Trophoblast cell (in vitro differentiated cells and primary cell): ENCODE results near the gene TFIP11.

Experiments used
- DNase-seq, 2 donors: peaks; one replicate each; pipeline ENCODE4 v3.0.0-alpha.2; 2016
- H2AFZ ChIP-seq: 2 replicates; pipeline ENCODE4 v1.6.1; 2013; ENCODE audit warnings: low read length, moderate library complexity, mild to moderate bottlenecking; ENCODE audit not compliant: insufficient read depth, poor library complexity
- H2AK5ac ChIP-seq: 2 replicates; pipeline ENCODE4 v1.6.1; 2013; ENCODE audit warnings: mild to moderate bottlenecking, low read length
- H2BK120ac ChIP-seq: 2 replicates; pipeline ENCODE4 v1.6.1; 2013; ENCODE audit warnings: low read length, mild to moderate bottlenecking, moderate library complexity; ENCODE audit not compliant: insufficient read depth, poor library complexity
- H2BK12ac ChIP-seq: 2 replicates; pipeline ENCODE4 v1.6.1; 2013; ENCODE audit warnings: mild to moderate bottlenecking, low read length, moderate library complexity
- H2BK5ac ChIP-seq: 2 replicates; pipeline ENCODE4 v1.6.1; 2013; ENCODE audit warnings: low read length, low read depth, moderate library complexity, mild to moderate bottlenecking; ENCODE audit not compliant: poor library complexity
- H3K14ac ChIP-seq: 2 replicates; pipeline ENCODE4 v1.6.1; 2013; ENCODE audit warnings: mild to moderate bottlenecking, low read length
- H3K18ac ChIP-seq: 2 replicates; pipeline ENCODE4 v1.6.1; 2013; ENCODE audit warnings: mild to moderate bottlenecking, low read length
- H3K23ac ChIP-seq: 2 replicates; pipeline ENCODE4 v1.6.1; 2013; ENCODE audit warnings: low read length
- H3K27ac ChIP-seq: 2 replicates; pipeline ENCODE4 v1.5.1; 2013; ENCODE audit warnings: low read depth, mild to moderate bottlenecking, inconsistent platforms, low read length, moderate library complexity
- H3K27me3 ChIP-seq: 2 replicates; pipeline ENCODE4 v1.6.1; 2013; ENCODE audit warnings: inconsistent platforms, mild to moderate bottlenecking, low read length, moderate library complexity; ENCODE audit not compliant: insufficient read depth
- H3K36me3 ChIP-seq, 2 experiments: 1 replicate in 1 of 2; 2 replicates in 1 of 2; pipeline ENCODE4 v1.6.1; 2013; ENCODE audit warnings: low read length in 2 of 2, mild to moderate bottlenecking in 2 of 2, moderate library complexity in 1 of 2; ENCODE audit not compliant: insufficient read depth in 2 of 2, control insufficient read depth in 1 of 2
- H3K4ac ChIP-seq: 2 replicates; pipeline ENCODE4 v1.6.1; 2013; ENCODE audit warnings: low read depth, mild to moderate bottlenecking, low read length, moderate library complexity
- H3K4me1 ChIP-seq, 2 experiments: 1 replicate in 1 of 2; 2 replicates in 1 of 2; pipeline ENCODE4 v1.6.1; 2013; ENCODE audit warnings: low read length in 2 of 2, mild to moderate bottlenecking in 2 of 2, moderate library complexity in 1 of 2; ENCODE audit not compliant: insufficient read depth in 2 of 2, control insufficient read depth in 1 of 2
- H3K4me2 ChIP-seq: 2 replicates; pipeline ENCODE4 v1.6.1; 2013; ENCODE audit warnings: inconsistent platforms, mild to moderate bottlenecking, low read length, moderate library complexity
- H3K4me3 ChIP-seq: 2 replicates; pipeline ENCODE4 v1.5.1; 2013; ENCODE audit warnings: mild to moderate bottlenecking, low read depth, low read length, inconsistent platforms
- H3K79me1 ChIP-seq: one replicate; pipeline ENCODE4 v1.6.1; 2013; ENCODE audit warnings: low read length
- H3K79me2 ChIP-seq: 2 replicates; pipeline ENCODE4 v1.6.1; 2013; ENCODE audit warnings: low read length, mild to moderate bottlenecking; ENCODE audit not compliant: control insufficient read depth, insufficient read depth, poor library complexity
- H3K9ac ChIP-seq: 2 replicates; pipeline ENCODE4 v1.6.1; 2013; ENCODE audit warnings: mild to moderate bottlenecking, low read length
- H3K9me3 ChIP-seq: 2 replicates; pipeline ENCODE4 v1.6.1; 2013; ENCODE audit warnings: low read depth, mild to moderate bottlenecking, control low read depth, inconsistent platforms, low read length; ENCODE audit not compliant: insufficient read depth
- H4K12ac ChIP-seq: 2 replicates; pipeline ENCODE4 v1.6.1; 2013; ENCODE audit warnings: low read depth, mild to moderate bottlenecking, low read length, moderate library complexity
- H4K8ac ChIP-seq: 2 replicates; pipeline ENCODE4 v1.6.1; 2013; ENCODE audit warnings: low read depth, mild to moderate bottlenecking, low read length, moderate library complexity
- H4K91ac ChIP-seq: one replicate; pipeline ENCODE4 v1.6.1; 2013; ENCODE audit warnings: low read depth, mild to moderate bottlenecking, low read length, moderate library complexity
- WGBS: extraction: QIAGEN DNeasy Blood & Tissue Kit; methylation state at CpG from one replicate; pipeline ENCODE4 v1.1.7; 2013; ENCODE audit warnings: missing lambda C conversion rate; ENCODE audit not compliant: insufficient read length, insufficient coverage; ENCODE audit errors: extremely low coverage; 5-methylcytosine and 5-hydroxymethylcytosine counted together

Gene TFIP11

GRCh38 chr22:26446808-26447515 lies 65.3 kb downstream of the TFIP11 start:
- peaks cover 2% of the 10 kb centered on the region for H3K79me2 ChIP-seq
- H4K8ac ChIP-seq, result no peak overlapping the region
- DNase-seq, result no peak
- no peak overlapping the region for H3K18ac ChIP-seq
- WGBS, result no CpG with 5 or more reads among the region's 17 CpGs
- H3K4ac ChIP-seq, result no peak overlapping the region
- H3K14ac ChIP-seq, result no peak overlapping the region
- no peak overlapping the region for H3K27ac ChIP-seq
- H4K91ac ChIP-seq, result no peak overlapping the region
- H2AK5ac ChIP-seq, result no peak overlapping the region
- no peak overlapping the region for H3K4me2 ChIP-seq
- peaks cover 9% of the 10 kb centered on the region for H3K79me1 ChIP-seq
- H2BK120ac ChIP-seq, result no peak overlapping the region
- peaks cover 2% of the 10 kb centered on the region for H3K9me3 ChIP-seq
- no peak overlapping the region for H4K12ac ChIP-seq
- no peak overlapping the region for H3K23ac ChIP-seq
- H3K27me3 ChIP-seq, result no peaks in the 10 kb centered on the region
- no peak overlapping the region for H2AFZ ChIP-seq
- peaks cover 17 to 18% of the 10 kb centered on the region in 2 experiments for H3K36me3 ChIP-seq
- no peak overlapping the region for H2BK5ac ChIP-seq
- H2BK12ac ChIP-seq, result no peak overlapping the region
- H3K9ac ChIP-seq, result no peak overlapping the region
- H3K4me3 ChIP-seq, result no peak overlapping the region
- peaks cover 18 to 24% of the 10 kb centered on the region in 2 experiments for H3K4me1 ChIP-seq

- H2BK120ac ChIP-seq, result peak overlapping the region; percentile 5
- H3K27me3 ChIP-seq, result no peaks in the 10 kb centered on the region
- no peak overlapping the region for H2BK5ac ChIP-seq
- peak overlapping the region; percentile 10 for H2BK12ac ChIP-seq
- H2AFZ ChIP-seq, result no peak overlapping the region
- peak overlapping the region; percentile 16 for H3K14ac ChIP-seq
- H2AK5ac ChIP-seq, result peak overlapping the region; percentile 50
- no peak overlapping the region for H3K9ac ChIP-seq
- no peak for DNase-seq
- H3K79me2 ChIP-seq, result peaks cover 2% of the 10 kb centered on the region
- H3K4me2 ChIP-seq, result no peak overlapping the region
- peak overlapping the region; percentile 52 for H4K91ac ChIP-seq
- peak overlapping the region; percentile 76 for H3K27ac ChIP-seq
- no CpG with 5 or more reads among the region's 15 CpGs for WGBS
- H3K36me3 ChIP-seq, result peaks cover 8 to 14% of the 10 kb centered on the region in 2 experiments
- H3K23ac ChIP-seq, result no peak overlapping the region
- H3K4ac ChIP-seq, result peak overlapping the region; percentile 9
- H3K9me3 ChIP-seq, result peaks cover 2% of the 10 kb centered on the region
- no peak overlapping the region for H3K4me3 ChIP-seq
- peaks cover 18 to 24% of the 10 kb centered on the region in 2 experiments for H3K4me1 ChIP-seq
- H3K18ac ChIP-seq, result peak overlapping the region; percentile 6
- no peak overlapping the region for H4K12ac ChIP-seq
- H3K79me1 ChIP-seq, result peaks cover 9% of the 10 kb centered on the region
- H4K8ac ChIP-seq, result peak overlapping the region; percentile 26
Measured at GRCh38 chr22:26445577-26446275, 66.5 kb downstream of the TFIP11 start.

DNA sequence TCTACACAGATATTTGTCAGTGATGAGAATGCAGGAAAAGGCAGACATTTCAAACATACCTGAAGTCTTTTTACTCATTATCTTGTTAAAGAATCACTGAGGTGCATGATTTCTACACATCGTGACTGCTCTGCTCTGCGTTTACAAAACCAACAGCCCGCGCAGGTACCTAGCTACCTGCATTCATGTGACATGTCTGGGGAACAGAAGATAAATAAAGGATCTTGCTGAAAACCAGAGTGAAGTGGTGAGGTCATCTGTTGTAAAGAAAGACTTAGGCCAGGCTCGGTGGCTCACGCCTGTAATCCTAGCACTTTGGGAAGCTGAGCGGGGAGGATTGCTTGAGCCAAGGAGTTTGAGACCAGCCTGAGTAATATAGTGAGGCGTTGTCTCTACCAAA lies 67.5 kb downstream of the TFIP11 start:
- Histone ChIP-seq H4K8ac (no peak overlapping the region), H3K4me2 (no peak overlapping the region), H3K4me3 (no peak overlapping the region), H3K9ac (no peak overlapping the region), H3K79me2 (peaks cover 2% of the 10 kb centered on the region), H3K36me3 (peaks cover 6 to 11% of the 10 kb centered on the region in 2 experiments), H3K4ac (no peak overlapping the region), H3K9me3 (peaks cover 2% of the 10 kb centered on the region), H2BK5ac (no peak overlapping the region), H4K91ac (peak overlapping the region; percentile 52), H2AFZ (no peak overlapping the region), H3K14ac (peak overlapping the region; percentile 45), H2BK120ac (peak overlapping the region; percentile 5), H2AK5ac (no peak overlapping the region), H3K27ac (peak overlapping the region; percentile 76), H3K79me1 (peaks cover 9% of the 10 kb centered on the region), H3K18ac (no peak overlapping the region), H4K12ac (no peak overlapping the region), H3K27me3 (no peaks in the 10 kb centered on the region), H3K4me1 (peaks cover 18 to 24% of the 10 kb centered on the region in 2 experiments), H2BK12ac (no peak overlapping the region), H3K23ac (no peak overlapping the region)
- no CpG with 5 or more reads among the region's 8 CpGs for WGBS
- DNase-seq, result peak; percentile 90 to 96

- Histone ChIP-seq H3K4me1 (peaks cover 18 to 24% of the 10 kb centered on the region in 2 experiments), H4K12ac (no peak overlapping the region), H2BK5ac (peak overlapping the region; percentile 34), H3K4ac (no peak overlapping the region), H3K27me3 (no peaks in the 10 kb centered on the region), H2BK12ac (peak overlapping the region; percentile 59), H3K4me3 (no peak overlapping the region), H3K4me2 (no peak overlapping the region), H3K23ac (no peak overlapping the region), H3K79me2 (peaks cover 2% of the 10 kb centered on the region), H3K14ac (peak overlapping the region; percentile 49), H4K91ac (peak overlapping the region; percentile 88), H4K8ac (peak overlapping the region; percentile 54), H3K18ac (peak overlapping the region; percentile 76), H2AK5ac (peak overlapping the region; percentile 91), H3K9me3 (peaks cover 2% of the 10 kb centered on the region), H3K27ac (peak overlapping the region; percentile 76), H2AFZ (no peak overlapping the region), H3K36me3 (peaks cover 3 to 8% of the 10 kb centered on the region in 2 experiments), H2BK120ac (peak overlapping the region; percentile 67), H3K9ac (no peak overlapping the region), H3K79me1 (peaks cover 9% of the 10 kb centered on the region)
- no CpG with 5 or more reads among the region's 16 CpGs for WGBS
- DNase-seq, result no peak
Measured at GRCh38 chr22:26443901-26444690, 68.2 kb downstream of the TFIP11 start.
